SKM-1 (cell line): ENCODE data around the gene USP17L19.
"Not testable (repeated sequence)": the region's sequence is repeated elsewhere in the genome, so short reads cannot be mapped to it uniquely, and the experiment has no call there.

Experiments used
- DNase-seq: peaks from one replicate; lab custom pipeline; 2025; ENCODE audit not compliant: unreplicated experiment; lab: John Stamatoyannopoulos, UW

The USP17L19 gene

GRCh38 chr4:9253078-9253477 lies at the start of gene USP17L19:
Gene USP17L19 (plus strand): TSS chr4:9253378. CDS start chr4:9253378, 0 bp downstream.
- not testable (repeated sequence) for DNase-seq

GRCh38 chr4:9210357-9210756 lies 42.8 kb upstream of the USP17L19 start, which contains the start of gene USP17L10:
Gene USP17L10 (plus strand): TSS chr4:9210657. CDS start chr4:9210657, 0 bp downstream.
- not testable (repeated sequence) for DNase-seq

- not testable (repeated sequence) for DNase-seq
Measured at GRCh38 chr4:9214701-9215100, 38.5 kb upstream of the USP17L19 start.

GRCh38 chr4:9215105-9215504 lies 38.1 kb upstream of the USP17L19 start, which contains the start of gene USP17L11:
Gene USP17L11 (plus strand): TSS chr4:9215405. CDS start chr4:9215405, 0 bp downstream.
- DNase-seq = not testable (repeated sequence)

- DNase-seq = not testable (repeated sequence)
Measured at GRCh38 chr4:9219852-9220251, 33.3 kb upstream of the USP17L19 start, which contains the start of gene USP17L12. Gene USP17L12 (plus strand): TSS chr4:9220152. CDS start chr4:9220152, 0 bp downstream.

GRCh38 chr4:9224596-9224995 lies 28.6 kb upstream of the USP17L19 start, which contains the start of gene USP17L13:
Gene USP17L13 (plus strand): TSS chr4:9224896. CDS start chr4:9224896, 0 bp downstream.
- not testable (repeated sequence) for DNase-seq

- DNase-seq = not testable (repeated sequence)
Measured at GRCh38 chr4:9230249-9230648, 22.9 kb upstream of the USP17L19 start.

GRCh38 chr4:9234085-9234484 lies 19.1 kb upstream of the USP17L19 start, which contains the start of gene USP17L15:
Gene USP17L15 (plus strand): TSS chr4:9234385. CDS start chr4:9234385, 0 bp downstream.
- DNase-seq = not testable (repeated sequence)

GRCh38 chr4:9238461-9238860 lies 14.7 kb upstream of the USP17L19 start:
- DNase-seq = not testable (repeated sequence)

GRCh38 chr4:9243579-9243978 lies 9.6 kb upstream of the USP17L19 start, which contains the start of gene USP17L17:
Gene USP17L17 (plus strand): TSS chr4:9243879. CDS start chr4:9243879, 0 bp downstream.
- not testable (repeated sequence) for DNase-seq

GRCh38 chr4:9247953-9248680 lies 5.1 kb upstream of the USP17L19 start, which contains the start of gene USP17L18:
Gene USP17L18 (plus strand): TSS chr4:9248630. CDS start chr4:9248630, 0 bp downstream.
- DNase-seq = not testable (repeated sequence)

GRCh38 chr4:9257824-9258223 lies 4.6 kb downstream of the USP17L19 start, which contains the start of gene USP17L20:
Gene USP17L20 (plus strand): TSS chr4:9258124. CDS start chr4:9258124, 0 bp downstream.
- not testable (repeated sequence) for DNase-seq

GRCh38 chr4:9262572-9262971 lies 9.4 kb downstream of the USP17L19 start, which contains the start of gene USP17L21:
Gene USP17L21 (plus strand): TSS chr4:9262872. CDS start chr4:9262872, 0 bp downstream.
- DNase-seq = not testable (repeated sequence)

- not testable (repeated sequence) for DNase-seq
Measured at GRCh38 chr4:9267319-9267718, 14.1 kb downstream of the USP17L19 start, which contains the start of gene USP17L22. Gene USP17L22 (plus strand): TSS chr4:9267619. CDS start chr4:9267619, 0 bp downstream.

- not testable (repeated sequence) for DNase-seq
Measured at GRCh38 chr4:9271719-9272118, 18.5 kb downstream of the USP17L19 start.
